Anterior cingulate cortex (tissue), 58 donors: ENCODE measurements around the gene OR5M11.
"Not testable (repeated sequence)": the region's sequence is repeated elsewhere in the genome, so short reads cannot be mapped to it uniquely, and the experiment has no call there.

Experiments
- DNase-seq, 58 donors: peaks; one replicate each; lab custom pipeline; 2025; lab: John Stamatoyannopoulos, UW

Gene OR5M11

DNA sequence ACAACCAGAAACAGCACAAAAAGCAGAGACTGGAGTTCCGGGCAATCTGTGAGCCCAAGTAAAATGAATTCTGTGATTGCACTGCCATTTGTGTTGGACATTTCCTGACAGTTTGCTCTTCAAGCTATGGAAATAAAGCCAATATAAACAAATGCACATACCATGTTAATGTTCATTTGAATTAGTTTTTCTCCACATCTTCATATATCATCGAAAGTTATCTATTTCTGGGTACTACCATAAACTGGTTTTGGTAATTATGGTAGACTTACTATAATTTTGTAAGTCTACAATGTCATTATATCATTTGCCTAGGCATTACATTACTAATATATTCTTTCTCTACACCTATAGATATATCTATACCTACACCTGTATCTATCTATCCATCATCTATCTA is at the start of gene OR5M11:
Gene OR5M11 (minus strand): TSS at position 101 of the 400 bp plus-strand sequence. CDS start 0 bp downstream, at position 101.
- DNase-seq: no peak

DNA sequence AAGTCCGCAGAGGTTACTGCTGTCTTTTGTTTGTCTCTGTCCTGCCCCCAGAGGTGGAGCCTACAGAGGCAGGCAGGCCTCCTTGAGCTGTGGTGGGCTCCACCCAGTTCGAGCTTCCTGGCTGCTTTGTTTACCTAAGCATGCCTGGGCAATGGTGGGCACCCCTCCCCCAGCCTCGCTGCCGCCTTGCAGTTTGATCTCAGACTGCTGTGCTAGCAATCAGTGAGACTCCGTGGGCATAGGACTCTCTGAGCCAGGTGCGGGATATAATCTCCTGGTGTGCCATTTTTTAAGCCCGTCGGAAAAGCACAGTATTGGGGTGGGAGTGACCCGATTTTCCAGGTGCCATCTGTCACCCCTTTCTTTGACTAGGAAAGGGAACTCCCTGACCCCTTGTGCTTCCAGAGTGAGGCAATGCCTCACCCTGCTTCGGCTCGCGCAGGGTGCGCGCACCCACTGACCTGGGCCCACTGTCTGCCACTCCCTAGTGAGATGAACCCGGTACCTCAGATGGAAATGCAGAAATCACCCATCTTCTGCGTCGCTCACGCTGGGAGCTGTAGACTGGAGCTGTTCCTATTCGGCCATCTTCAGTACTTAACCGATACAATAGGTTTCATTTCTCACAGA is 49.1 kb upstream of the OR5M11 start:
- not testable (repeated sequence) for DNase-seq

DNA sequence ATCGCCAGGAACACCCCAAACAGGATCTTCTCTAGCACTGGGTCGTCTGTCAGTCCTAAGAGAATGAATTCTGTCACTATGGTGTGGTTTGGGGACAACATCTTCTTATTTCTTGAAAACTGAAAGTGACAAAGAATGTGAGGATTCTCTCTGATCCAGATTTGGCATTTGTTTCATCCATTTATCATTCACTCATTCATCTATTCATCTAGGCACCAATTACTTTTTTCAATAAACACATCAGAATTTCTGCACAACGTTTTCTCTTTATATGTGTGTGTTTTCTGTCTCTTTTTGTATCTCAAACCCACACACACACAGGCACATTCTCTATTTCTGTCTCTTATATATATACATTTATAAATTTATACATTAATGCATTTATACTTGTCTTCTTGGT is 34.6 kb upstream of the OR5M11 start, which contains the start of gene OR5M10:
Gene OR5M10 (minus strand): TSS at position 101 of the 400 bp plus-strand sequence. CDS start 0 bp downstream, at position 101.
- DNase-seq: no peak

DNA sequence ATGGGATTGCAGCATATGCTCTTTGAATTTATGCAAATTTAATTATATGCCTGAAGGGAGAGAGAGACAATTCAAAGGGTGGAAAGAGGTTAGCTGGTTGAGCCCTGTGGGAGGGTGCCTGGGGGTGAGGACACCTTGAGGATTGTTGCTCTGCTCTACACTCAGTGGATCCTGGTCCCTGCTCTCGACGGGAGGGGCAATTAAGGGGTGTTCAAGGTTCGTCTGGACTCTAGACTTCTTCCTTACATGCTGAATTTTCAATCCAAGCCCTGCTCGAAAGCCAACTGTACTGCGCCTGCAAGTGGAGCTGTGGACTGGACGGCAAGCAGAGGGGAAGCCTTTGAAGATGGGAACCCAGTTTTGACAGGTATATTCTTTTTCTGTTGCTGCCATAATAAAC is 15.5 kb upstream of the OR5M11 start:
- no peak for DNase-seq

DNA sequence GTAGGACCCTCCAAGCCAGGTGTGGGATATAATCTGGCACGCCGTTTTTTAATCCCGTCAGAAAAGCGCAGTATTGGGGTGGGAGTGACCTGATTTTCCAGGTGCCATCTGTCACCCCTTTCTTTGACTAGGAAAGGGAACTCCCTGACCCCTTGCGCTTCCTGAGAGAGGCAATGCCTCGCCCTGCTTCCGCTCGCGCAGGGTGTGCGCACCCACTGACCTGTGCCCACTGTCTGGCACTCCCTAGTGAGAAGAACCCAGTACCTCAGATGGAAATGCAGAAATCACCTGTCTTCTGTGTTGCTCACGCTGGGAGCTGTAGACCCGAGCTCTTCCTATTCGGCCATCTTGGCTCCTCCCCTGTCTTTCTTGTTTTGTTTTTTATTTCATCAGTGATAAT is 11.6 kb upstream of the OR5M11 start:
- DNase-seq: not testable (repeated sequence)

DNA sequence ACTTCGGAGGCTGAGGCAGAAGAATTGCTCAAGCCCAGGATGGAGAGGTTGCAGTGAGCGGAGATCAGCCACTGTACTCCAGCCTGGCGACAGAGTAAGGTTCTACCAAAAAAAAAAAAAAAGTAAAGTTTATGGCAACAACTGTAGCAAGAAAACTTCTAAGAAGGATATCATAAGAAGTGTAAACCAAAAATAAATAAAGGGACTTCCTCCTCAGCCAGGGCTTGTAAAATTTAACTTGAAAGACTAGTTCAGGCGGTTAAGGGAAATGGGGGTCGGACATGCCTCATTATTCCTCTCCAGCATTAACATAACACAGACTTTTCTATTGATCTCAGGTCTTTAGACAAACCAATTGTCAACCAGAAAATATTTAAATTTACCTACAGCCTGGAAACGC is 2.5 kb upstream of the OR5M11 start:
- no peak for DNase-seq

DNA sequence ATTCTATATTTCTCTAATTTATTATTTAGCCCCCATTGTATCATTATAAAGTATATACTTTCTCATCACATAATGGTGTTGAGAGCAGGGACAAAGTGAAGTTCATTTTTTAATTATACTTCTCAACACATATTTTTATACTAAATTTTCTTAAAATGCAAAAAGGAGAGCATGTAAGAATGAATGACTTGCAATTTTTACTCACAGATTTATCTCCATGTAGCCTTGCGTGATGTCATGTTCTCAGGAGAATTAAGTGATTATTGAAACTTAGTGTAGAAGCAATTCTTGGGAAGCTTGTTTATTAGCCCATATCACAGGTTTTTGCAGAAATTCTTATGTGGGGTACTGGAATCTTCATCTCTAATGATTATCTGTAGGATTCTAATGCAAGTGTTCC is 682 bp upstream of the OR5M11 start:
- no peak for DNase-seq

DNA sequence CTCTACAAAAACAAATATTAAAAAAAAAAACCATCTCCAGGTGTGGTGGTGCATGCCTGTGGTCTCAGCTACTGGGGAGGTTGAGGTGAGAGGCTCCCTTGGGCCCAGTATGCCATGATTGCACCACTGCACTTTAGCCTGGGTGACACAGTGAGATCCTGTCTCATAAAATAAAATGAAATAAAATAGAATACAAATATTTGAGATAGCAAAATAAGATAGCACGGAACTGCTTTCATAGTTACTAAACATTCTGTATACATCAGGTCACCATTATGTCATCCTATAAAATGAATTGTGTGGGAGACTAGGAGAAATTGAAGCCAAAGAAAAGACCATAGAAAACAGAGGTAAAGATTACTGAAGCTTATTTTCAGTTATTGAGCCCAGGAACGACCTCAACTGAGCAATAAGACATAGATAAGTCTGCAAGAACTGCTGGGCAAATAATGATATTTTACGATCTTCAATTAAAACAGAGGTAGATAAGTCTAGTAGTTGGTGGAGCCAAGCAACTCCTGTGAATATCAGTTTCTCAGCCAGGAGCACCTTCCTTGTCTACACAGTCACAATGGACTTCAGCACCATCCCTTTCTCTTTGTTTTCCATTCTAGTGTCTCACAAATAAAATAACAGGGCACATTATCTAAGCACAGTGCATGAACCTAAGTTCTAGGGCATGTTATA is 9.9 kb downstream of the OR5M11 start:
- no peak for DNase-seq

DNA sequence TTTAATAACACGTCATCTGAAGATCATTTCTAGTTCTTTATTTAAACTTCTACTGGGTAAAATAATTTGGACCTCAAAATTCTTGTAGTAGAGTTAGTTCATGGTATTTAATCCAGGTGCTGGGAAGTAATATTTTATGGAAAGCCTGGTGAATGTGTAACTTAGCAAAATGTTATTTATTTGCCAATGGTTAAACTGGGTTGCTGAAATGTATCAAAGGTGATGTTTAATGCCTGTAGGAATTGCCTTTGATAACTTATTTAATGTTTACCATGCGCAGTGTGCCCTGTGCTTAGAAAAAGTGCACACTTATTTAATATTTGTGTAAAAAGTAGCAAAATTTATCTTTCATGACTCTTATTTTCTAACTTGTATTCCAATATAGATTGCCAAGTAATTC is 11.2 kb downstream of the OR5M11 start:
- DNase-seq: no peak

DNA sequence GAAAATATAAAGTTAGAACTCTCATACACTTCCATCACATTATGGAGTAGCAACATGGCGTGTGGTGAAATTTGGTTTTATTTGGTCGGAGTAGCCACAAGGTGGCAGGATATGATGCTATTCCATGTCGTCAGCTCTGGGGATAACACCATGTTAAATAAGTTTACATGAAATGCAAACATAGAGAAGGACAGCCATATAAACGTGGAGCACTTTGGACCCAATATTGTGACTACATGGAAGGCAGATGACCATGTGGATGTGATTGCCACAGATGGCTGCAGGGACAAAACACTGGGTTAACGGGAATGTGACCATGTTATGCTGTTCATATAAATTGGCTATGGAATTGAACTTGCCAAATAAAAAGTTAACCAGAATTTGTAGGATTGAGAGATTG is 21.0 kb downstream of the OR5M11 start:
- DNase-seq: no peak

DNA sequence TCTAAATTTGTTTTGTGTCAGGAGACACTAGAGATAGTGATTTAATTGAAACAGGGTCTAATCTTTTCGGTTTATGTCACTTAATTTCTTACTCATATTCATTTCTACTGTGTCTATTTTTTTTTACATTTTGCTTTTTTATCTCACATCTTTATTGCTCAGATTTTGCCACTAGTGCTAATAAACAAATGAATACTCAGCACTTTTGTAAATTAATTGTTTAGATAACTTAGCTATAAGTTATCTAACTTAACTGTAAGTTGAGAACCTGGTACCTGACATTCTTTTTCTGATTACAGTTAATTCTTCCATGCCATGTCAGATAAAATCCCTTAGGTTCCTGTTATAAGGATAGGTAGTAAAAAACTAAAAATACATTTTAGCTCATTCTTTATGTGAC is 29.8 kb downstream of the OR5M11 start:
- DNase-seq: no peak

DNA sequence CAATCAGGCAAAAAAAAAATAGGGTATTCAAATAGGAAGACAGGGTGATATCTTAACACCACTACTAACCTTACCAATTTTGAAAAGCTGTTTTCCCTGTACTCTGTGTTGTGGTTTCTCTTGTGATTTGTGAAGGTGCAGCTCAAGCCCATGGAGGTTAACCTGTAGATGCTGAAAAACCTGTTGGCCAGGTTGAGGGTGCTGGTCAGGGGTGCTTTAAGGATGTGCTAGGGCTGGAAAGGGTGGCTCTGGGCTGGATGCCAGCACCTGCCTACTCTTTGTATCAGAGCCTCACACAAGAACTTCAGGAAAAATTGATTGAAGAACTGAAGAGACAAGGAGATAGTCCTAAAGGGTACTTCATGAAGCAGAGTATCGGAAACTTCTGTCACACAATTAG is 33.6 kb downstream of the OR5M11 start:
- DNase-seq: no peak

DNA sequence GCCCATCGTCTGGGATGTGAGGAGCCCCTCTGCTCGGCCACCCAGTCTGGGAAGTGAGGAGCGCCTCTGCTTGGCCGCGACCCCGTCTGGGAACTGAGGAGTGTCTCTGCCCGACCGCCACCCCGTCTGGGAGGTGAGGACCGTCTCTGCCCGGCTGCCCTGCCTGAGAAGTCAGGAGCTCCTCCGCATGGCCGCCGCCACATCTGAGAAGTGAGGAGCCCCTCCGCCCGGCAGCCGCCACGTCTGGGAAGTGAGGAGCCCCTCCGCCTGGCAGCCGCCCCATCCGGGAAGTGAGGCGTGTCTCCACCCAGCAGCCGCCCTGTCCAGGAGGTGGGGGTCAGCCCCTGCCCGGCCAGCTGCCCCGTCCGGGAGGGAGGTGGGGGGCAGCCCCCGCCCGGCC is 46.0 kb downstream of the OR5M11 start:
- no peak for DNase-seq

DNA sequence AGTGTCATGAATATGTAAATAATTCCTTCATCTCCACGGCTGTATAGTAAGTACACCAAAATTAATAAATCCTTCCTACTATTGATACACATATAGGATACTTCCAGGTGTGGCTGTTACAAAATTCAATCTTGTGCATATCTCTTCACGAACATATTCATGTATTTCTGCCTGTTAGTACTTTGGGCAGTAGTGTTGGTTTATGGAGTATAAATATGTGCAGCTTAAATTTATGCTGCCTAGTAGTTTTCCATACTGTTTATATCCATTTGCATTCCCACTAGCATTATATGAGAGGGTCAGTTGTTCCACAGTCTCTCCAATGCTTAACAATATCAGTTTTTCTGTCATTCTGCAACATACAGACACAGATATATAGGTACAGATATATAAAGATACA is 47.9 kb downstream of the OR5M11 start:
- DNase-seq: no peak
